Stimulated activated CD8-positive, alpha-beta memory T cell treated with anti-CD3 and anti-CD28 coated beads, Interleukin-15, amount 100 ng/mL, for 4 hours (primary cell): Measurements from ENCODE around the gene TNIP2.
A peak's percentile ranks its signal among the peaks of the same experiment; 100 is the strongest.
"Not testable (repeated sequence)": the region's sequence is repeated elsewhere in the genome, so short reads cannot be mapped to it uniquely, and the experiment has no call there.

Source experiments
- DNase-seq, 2 donors: peaks; one replicate each; pipeline ENCODE4 v3.0.0-alpha.2; 2020; ENCODE audit warnings: low read depth in 2 of 2

TNIP2 gene

DNA sequence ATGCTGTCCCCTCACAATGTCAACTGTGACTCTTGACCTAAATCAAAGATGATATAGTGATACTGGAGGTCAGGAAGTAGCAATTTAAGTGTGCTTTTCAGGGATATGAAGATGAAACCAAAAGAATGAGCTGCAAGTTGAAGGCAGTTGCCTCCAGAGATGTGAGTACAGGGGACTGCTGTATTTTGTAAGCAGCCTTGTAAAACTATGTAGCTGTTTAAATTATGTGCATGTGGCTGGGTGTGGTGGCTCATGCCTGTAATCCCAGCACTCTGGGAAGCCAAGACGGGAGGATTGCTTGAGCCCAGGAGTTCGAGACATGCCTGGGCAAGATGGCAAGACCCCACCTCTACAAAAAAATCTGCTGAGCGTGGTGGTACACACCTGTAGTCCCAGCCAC lies 15.1 kb upstream of the TNIP2 start:
- no peak for DNase-seq

DNA sequence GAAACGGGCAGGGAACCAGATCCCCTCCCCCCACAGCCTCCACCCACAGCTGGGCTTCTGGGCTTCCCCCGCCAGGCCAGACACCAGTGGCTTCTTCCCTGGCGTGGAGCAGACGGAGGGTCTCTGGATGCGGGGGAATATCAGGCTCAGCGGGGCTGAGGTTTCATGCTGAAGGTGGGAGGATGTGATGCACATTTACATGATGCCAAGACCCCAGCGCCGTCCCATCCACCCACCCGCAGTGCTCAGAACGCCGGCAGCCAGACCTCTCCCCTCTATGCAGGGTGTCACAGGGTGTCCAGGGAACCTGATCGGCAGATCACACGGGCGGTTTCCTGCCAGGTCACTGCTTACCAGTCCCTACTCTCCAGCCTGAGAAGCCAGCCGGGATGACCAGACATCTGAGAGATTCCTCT lies 12.8 kb upstream of the TNIP2 start:
- no peak for DNase-seq

GRCh38 chr4:2768124-2768523 lies 12.0 kb upstream of the TNIP2 start:
- no peak for DNase-seq

DNA sequence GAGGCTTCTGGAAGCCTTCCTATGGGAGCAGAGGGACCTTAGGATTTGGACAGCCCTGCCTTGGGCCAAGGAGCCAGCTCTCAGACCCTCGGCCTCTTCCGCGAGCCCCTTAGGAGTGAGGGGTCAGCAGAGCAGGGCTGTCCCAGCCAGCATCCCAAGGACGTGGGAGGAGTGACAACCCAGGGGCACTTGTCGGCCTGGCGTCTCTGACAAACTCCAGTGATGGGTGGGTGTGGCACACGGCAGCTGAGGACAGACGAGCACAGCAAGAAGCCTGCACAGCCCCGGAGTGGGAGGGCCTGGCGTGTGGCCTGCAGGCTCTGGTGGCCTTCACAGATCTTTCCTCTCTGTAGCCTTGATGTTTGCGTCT lies 11.6 kb upstream of the TNIP2 start:
- DNase-seq = no peak

DNA sequence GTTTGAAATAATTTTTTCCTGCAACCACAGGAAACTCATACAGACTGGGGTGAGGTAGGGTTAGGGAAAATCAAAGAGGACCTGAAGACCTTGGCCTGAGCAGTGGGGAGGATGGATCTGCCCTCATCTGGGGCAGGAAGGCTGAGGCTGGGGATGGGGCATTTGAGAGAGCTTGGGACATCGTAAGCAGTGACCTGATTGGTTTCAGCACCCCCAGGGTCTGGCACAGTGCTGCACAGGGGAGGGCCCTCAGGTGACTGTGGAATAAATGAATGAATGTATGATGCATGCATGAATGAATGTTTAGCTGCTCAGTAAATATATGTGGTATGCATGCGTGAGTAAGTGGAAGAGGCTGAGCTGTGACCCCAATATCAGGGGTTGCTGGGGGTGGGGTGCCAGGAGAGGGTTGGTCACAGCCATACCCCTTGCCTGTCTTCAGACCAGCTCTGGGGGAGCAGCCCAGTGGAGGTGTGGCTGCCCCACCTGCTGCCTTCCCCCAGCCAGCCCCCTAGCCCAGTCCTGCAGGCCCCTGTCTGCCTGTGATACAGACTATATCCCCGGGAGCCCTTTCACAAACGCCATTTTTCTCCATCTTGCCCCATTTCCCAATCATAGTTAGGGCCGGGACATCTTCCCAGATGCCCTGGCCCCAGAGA lies 11.0 kb upstream of the TNIP2 start:
- DNase-seq = no peak

GRCh38 chr4:2765832-2766526 lies 9.8 kb upstream of the TNIP2 start:
- no peak for DNase-seq

GRCh38 chr4:2763511-2763967 lies 7.4 kb upstream of the TNIP2 start:
- DNase-seq = no peak

GRCh38 chr4:2762486-2763370 lies 6.6 kb upstream of the TNIP2 start:
- not testable (repeated sequence) for DNase-seq

GRCh38 chr4:2762048-2762447 lies 5.9 kb upstream of the TNIP2 start:
- DNase-seq = no peak

GRCh38 chr4:2761035-2761923 lies 5.1 kb upstream of the TNIP2 start:
- DNase-seq = no peak

DNA sequence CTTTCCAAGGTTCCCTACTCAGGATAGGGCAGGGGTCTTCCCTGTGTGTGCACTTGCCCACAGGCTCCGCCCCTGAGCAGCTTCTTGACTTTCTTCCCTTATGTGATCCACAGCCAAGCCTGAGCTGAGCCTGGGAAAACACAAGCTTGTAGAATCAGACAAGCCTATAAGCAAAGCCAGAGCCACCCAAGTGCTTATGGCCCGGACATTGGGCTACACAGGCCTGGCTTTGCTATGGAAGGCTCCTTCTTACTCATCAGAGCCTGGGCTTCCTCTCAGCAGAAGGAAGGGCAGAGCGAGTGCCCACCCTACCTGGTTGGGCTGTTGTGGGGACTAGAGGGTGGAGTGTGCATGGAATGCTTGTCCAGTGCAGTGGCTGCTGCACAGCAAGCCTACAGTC lies 1.3 kb upstream of the TNIP2 start:
- DNase-seq = no peak

DNA sequence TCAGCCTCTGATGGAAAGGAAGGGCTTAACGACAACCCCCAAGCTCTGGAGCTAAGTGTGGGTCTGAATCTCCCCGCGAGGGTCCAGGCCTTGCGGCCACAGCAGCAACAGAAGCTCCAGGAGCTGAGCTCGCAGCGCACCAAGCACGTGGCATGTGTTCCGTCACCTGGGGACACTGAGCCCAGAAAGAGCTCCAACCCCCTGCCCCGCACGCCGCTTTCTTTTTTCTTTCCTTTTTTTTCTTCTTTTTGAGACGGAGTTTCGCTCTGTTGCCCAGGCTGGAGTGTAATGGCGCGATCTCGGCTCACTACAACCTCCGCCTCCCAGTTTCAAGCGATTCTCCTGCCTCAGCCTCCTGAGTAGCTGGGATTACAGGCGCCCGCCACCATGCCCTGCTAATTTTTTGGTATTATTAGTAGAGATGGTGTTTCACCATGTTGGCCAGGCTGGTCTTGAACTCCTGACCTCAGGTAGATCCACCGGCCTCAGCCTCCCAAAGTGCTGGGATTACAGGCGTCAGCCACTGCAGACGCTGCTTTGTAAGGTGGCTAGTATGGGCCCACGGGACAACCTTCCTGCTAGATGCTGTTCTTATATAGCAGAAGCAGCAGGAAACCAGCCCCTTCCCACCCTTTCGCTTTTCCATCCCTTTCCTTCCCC lies 685 bp upstream of the TNIP2 start:
- no peak for DNase-seq

DNA sequence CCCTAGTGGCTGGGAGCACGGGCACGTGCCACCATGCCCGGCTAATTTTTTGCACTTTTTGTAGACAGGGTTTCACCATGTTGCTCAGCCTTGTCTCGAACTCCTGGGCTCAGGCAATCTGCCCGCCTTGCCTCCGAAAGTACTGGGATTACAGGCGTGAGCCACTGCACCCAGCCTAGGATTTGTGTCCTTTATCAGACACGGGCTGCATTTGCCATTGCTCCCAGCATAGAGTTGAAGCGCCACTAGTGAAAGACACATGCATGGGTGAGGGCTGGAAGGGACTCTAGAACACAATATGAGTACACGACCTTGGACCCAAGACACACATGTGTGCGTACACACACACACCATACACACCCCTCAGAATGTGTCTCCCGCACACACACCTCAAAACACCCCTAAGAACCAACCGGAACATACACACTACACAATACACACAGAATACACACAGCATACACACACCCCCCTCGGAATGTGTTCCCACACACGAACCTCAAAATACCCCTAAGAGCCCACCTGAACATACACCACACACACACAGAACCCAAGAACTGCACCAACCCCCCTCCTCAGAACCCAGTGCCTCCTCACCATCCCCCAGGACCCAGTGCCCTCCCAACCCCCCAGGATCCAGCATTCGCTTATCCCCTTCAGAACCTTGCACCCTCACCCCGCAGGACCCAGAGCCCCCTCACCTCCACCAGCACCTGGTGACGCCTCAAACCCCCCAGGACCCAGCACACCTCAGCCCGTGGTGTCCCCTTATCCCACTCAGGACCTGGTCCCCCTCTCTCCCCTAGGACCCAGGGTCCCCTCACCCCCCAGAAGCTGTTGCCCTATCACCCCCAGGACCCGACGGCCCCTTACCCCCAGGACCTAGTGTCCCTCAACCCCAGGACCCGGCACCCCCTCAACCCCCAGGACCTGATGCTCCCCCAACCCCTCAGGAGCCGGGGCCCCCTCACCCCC lies 1.0 kb downstream of the TNIP2 start:
- no peak for DNase-seq

GRCh38 chr4:2753436-2753835 lies 2.7 kb downstream of the TNIP2 start:
- no peak for DNase-seq

DNA sequence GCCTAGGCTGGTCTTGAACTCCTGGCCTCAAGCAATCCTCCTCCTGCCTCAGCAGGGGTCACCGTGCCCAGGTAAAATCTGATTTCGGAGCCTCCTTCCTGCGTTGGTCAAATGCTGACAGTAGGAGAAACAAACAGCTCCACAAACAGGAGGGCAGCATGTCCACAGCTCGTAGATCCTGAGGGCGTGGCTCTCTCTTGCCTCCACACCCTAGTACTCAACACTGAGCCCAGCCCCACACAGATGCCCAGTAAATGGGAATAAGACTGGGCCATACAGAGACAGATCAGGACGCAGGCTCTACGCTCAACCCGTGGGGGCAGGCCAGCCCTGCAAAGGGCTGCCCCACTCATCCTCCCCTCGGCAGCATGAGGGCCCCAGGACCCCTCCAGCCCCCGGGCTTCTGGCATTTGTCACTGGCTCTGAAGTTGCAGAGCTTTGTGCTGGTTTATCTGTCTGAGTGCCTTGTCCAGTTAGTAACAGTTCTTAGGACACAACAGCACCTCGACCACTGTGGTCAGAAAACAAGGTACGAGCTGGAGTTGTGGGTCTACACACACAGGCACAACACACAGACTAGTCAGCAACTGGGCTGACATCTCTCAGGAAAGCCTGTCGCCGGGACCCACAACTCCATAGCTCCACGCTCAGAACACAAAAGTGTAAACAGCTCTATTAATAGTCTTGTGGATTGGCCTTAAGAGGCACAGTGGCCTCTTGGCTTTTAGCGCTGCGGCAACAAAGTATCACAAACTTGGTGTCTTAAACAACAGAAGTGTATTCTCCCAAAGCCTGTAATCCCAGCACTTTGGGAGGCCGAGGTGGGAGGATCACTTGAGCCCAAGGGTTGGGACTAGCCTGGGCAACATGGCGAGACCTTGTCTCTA lies 5.2 kb downstream of the TNIP2 start:
- no peak for DNase-seq

DNA sequence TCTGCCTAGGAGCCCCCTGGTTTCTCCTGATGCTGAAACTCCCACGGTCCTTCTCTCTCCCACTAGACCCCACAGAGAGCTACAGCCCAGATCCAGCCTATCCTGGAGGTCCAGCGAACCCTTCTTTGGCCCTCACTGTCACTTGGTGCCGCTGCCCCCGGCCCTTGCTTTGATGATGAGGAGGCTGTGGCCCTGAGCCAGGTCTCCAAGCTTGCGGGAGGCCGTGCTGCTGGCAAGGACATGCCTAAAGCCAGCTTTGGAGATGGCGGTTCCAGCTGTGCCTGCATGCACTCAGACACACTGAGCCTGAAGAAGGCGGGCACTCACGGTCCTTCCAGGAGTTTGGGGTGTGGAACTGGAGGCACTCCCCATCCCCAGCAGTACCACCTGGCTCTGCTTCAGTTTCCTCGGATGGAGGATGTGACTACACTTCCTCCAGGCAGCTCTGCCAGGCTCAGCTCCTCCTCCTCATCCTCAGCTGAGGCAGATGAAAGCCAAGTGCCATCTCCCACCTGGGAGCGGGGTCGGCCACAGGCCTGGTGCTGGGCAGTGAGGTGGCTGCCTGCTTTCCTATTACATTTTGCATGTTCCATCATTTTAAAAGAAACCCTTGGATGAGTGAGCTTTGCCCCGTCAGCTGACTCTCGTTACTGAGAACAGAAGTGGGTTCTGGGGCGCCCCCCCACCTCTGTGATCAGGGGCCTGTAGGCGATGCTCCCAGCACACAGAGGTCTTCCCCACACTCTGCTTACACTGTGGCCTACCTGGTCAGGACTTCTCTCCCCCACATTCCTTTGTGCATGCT lies 9.0 kb downstream of the TNIP2 start:
- DNase-seq = no peak

GRCh38 chr4:2745981-2746806 lies 9.9 kb downstream of the TNIP2 start:
- DNase-seq = peak; percentile 72 to 89
